ENCODE measurements around the gene STX18. TPM values are rescaled to one million over a fixed set of nuclear protein-coding genes. Genes with fewer than 3 reads are reported as not detected.

Gene STX18
- total and polyA plus RNA-seq, 2 donors (not counting 1 experiment from before 2014, with no cell fraction given): 27.4 to 28.2 TPM

- Histone ChIP-seq H3K4me1 (ENCODE audit: control insufficient read depth, extremely low read depth, insufficient read depth, low read length) (no peaks in the 10 kb centered on the region), H3K9ac (ENCODE audit: insufficient read depth, low read length) (no peak overlapping the region), H3K4me3 (replicated peaks in 1 of 4; ENCODE audit: control extremely low read depth in 1 of 4, insufficient read depth in 1 of 4, low read depth in 3 of 4, low read length in 4 of 4) (no peak overlapping the region), H3K4me2 (ENCODE audit: extremely low read depth, insufficient read depth, low read length) (no peak overlapping the region), H2AFZ (ENCODE audit: low read length) (no peak overlapping the region), H3K27ac (ENCODE audit: insufficient read depth, low read length) (no peak overlapping the region), H4K20me1 (ENCODE audit: control insufficient read depth, extremely low read depth, insufficient read depth, low read length) (no peaks in the 10 kb centered on the region), H3K36me3 (ENCODE audit: control insufficient read depth, insufficient read depth, low read length) (peaks cover 5% of the 10 kb centered on the region), H3K27me3 (ENCODE audit: control insufficient read depth, insufficient read depth, low read length) (no peaks in the 10 kb centered on the region), H3K79me2 (ENCODE audit: control insufficient read depth, insufficient read depth, low read length) (no peaks in the 10 kb centered on the region), H3K9me3 (ENCODE audit: control insufficient read depth, insufficient read depth, low read depth, low read length) (no peaks in the 10 kb centered on the region)
- TF ChIP-seq CTCF (conservative IDR thresholded peaks at IDR 0.05 in 1 of 2, IDR thresholded peaks at IDR 0.05 in 1 of 2; ENCODE audit: low read depth in 1 of 2, low read length in 2 of 2): no peak
- TF ChIP-seq EZH2 (IDR thresholded peaks at IDR 0.05; ENCODE audit: low read length, missing control alignments): no peak
- DNase-seq (ENCODE audit: low read depth in 2 of 2): no peak
Measured at GRCh38 chr4:4460759-4461158, 81.1 kb downstream of the STX18 start.

GRCh38 chr4:4459181-4459580 lies 82.7 kb downstream of the STX18 start:
- no peak overlapping the region for H3K9ac ChIP-seq (ENCODE audit: insufficient read depth, low read length)
- no peak overlapping the region for H3K27ac ChIP-seq (ENCODE audit: insufficient read depth, low read length)
- H3K27me3 ChIP-seq (ENCODE audit: control insufficient read depth, insufficient read depth, low read length): no peaks in the 10 kb centered on the region
- H3K4me3 ChIP-seq (replicated peaks in 1 of 4; ENCODE audit: control extremely low read depth in 1 of 4, insufficient read depth in 1 of 4, low read depth in 3 of 4, low read length in 4 of 4): no peak overlapping the region
- no peaks in the 10 kb centered on the region for H3K9me3 ChIP-seq (ENCODE audit: control insufficient read depth, insufficient read depth, low read depth, low read length)
- H3K79me2 ChIP-seq (ENCODE audit: control insufficient read depth, insufficient read depth, low read length): no peaks in the 10 kb centered on the region
- no peaks in the 10 kb centered on the region for H3K4me1 ChIP-seq (ENCODE audit: control insufficient read depth, extremely low read depth, insufficient read depth, low read length)
- no peak overlapping the region for H2AFZ ChIP-seq (ENCODE audit: low read length)
- H3K4me2 ChIP-seq (ENCODE audit: extremely low read depth, insufficient read depth, low read length): no peak overlapping the region
- TF ChIP-seq EZH2 (IDR thresholded peaks at IDR 0.05; ENCODE audit: low read length, missing control alignments): no peak
- TF ChIP-seq CTCF (conservative IDR thresholded peaks at IDR 0.05 in 1 of 2, IDR thresholded peaks at IDR 0.05 in 1 of 2; ENCODE audit: low read depth in 1 of 2, low read length in 2 of 2): no peak
- H3K36me3 ChIP-seq (ENCODE audit: control insufficient read depth, insufficient read depth, low read length): peaks cover 3% of the 10 kb centered on the region
- H4K20me1 ChIP-seq (ENCODE audit: control insufficient read depth, extremely low read depth, insufficient read depth, low read length): no peaks in the 10 kb centered on the region
- DNase-seq (ENCODE audit: low read depth in 2 of 2): no peak

- no peak overlapping the region for H3K9ac ChIP-seq (ENCODE audit: insufficient read depth, low read length)
- no peak for TF ChIP-seq CTCF (conservative IDR thresholded peaks at IDR 0.05 in 1 of 2, IDR thresholded peaks at IDR 0.05 in 1 of 2; ENCODE audit: low read depth in 1 of 2, low read length in 2 of 2)
- no peak for TF ChIP-seq EZH2 (IDR thresholded peaks at IDR 0.05; ENCODE audit: low read length, missing control alignments)
- H3K4me3 ChIP-seq (replicated peaks in 1 of 4; ENCODE audit: control extremely low read depth in 1 of 4, insufficient read depth in 1 of 4, low read depth in 3 of 4, low read length in 4 of 4): no peak overlapping the region
- H3K4me1 ChIP-seq (ENCODE audit: control insufficient read depth, extremely low read depth, insufficient read depth, low read length): no peaks in the 10 kb centered on the region
- H3K36me3 ChIP-seq (ENCODE audit: control insufficient read depth, insufficient read depth, low read length): peaks cover 3% of the 10 kb centered on the region
- H3K27me3 ChIP-seq (ENCODE audit: control insufficient read depth, insufficient read depth, low read length): no peaks in the 10 kb centered on the region
- H3K79me2 ChIP-seq (ENCODE audit: control insufficient read depth, insufficient read depth, low read length): no peaks in the 10 kb centered on the region
- H2AFZ ChIP-seq (ENCODE audit: low read length): no peak overlapping the region
- H3K4me2 ChIP-seq (ENCODE audit: extremely low read depth, insufficient read depth, low read length): no peak overlapping the region
- DNase-seq (ENCODE audit: low read depth in 2 of 2): peak in 1 of 2 donors; percentile 87
- H3K27ac ChIP-seq (ENCODE audit: insufficient read depth, low read length): no peak overlapping the region
- no peaks in the 10 kb centered on the region for H3K9me3 ChIP-seq (ENCODE audit: control insufficient read depth, insufficient read depth, low read depth, low read length)
- H4K20me1 ChIP-seq (ENCODE audit: control insufficient read depth, extremely low read depth, insufficient read depth, low read length): no peaks in the 10 kb centered on the region
Measured at GRCh38 chr4:4457803-4458553, 83.9 kb downstream of the STX18 start.
